MM.1S (cell line): Measurements from ENCODE around the gene GMCL2.

ENCODE experiments used
- DNase-seq: peaks from one replicate; pipeline ENCODE4 v3.0.0-alpha.2; 2015
- H2AFZ ChIP-seq: fragments of 300-600 bp; sonication (generic); 2 replicates; pipeline ENCODE4 v1.6.0; 2016; ENCODE audit warnings: antibody characterized with exemption, low read length
- H3F3A ChIP-seq: fragments of 300-600 bp; sonication (generic); 2 replicates; pipeline ENCODE4 v1.6.1; 2016; ENCODE audit warnings: mild to moderate bottlenecking, antibody characterized with exemption, low read length, moderate library complexity, mixed read lengths; ENCODE audit not compliant: insufficient read depth
- H3K27ac ChIP-seq: fragments of 300-600 bp; sonication (generic); 2 replicates; pipeline ENCODE4 v1.5.1; 2016; ENCODE audit warnings: mild to moderate bottlenecking, low read length
- H3K27me3 ChIP-seq: fragments of 300-600 bp; sonication (generic); replicated peaks from 2 replicates; pipeline ENCODE4 v1.6.0; 2016; ENCODE audit warnings: low read length; ENCODE audit not compliant: insufficient read depth
- H3K36me3 ChIP-seq: fragments of 300-600 bp; sonication (generic); replicated peaks from 2 replicates; pipeline ENCODE4 v1.6.1; 2016; ENCODE audit warnings: mild to moderate bottlenecking, low read length, mixed read lengths; ENCODE audit not compliant: insufficient read depth
- H3K4me1 ChIP-seq: fragments of 300-600 bp; sonication (generic); 2 replicates; pipeline ENCODE4 v1.6.1; 2016; ENCODE audit warnings: low read length, mixed read lengths
- H3K4me2 ChIP-seq: fragments of 300-600 bp; sonication (generic); 2 replicates; pipeline ENCODE4 v1.6.0; 2016; ENCODE audit warnings: low read depth, low read length
- H3K4me3 ChIP-seq: fragments of 300-600 bp; sonication (generic); 2 replicates; pipeline ENCODE4 v1.5.1; 2016; ENCODE audit warnings: low read length, mixed read lengths
- H3K79me2 ChIP-seq: fragments of 300-600 bp; sonication (generic); 2 replicates; pipeline ENCODE4 v1.6.1; 2016; ENCODE audit warnings: mixed run types, low read length, mixed read lengths
- H3K9ac ChIP-seq: fragments of 300-600 bp; sonication (generic); 2 replicates; pipeline ENCODE4 v1.6.1; 2016; ENCODE audit warnings: low read length, mixed read lengths
- H3K9me2 ChIP-seq: fragments of 300-600 bp; sonication (generic); replicated peaks from 2 replicates; pipeline ENCODE4 v1.6.1; 2016; ENCODE audit warnings: mild to moderate bottlenecking, low read length, mixed read lengths; ENCODE audit not compliant: insufficient read depth
- H3K9me3 ChIP-seq: fragments of 300-600 bp; sonication (generic); replicated peaks from 2 replicates; pipeline ENCODE4 v1.6.1; 2016; ENCODE audit warnings: mild to moderate bottlenecking, low read length, mixed read lengths; ENCODE audit not compliant: insufficient read depth
- H4K20me1 ChIP-seq: fragments of 300-600 bp; sonication (generic); 2 replicates; pipeline ENCODE4 v1.6.1; 2016; ENCODE audit warnings: mild to moderate bottlenecking, low read length, moderate library complexity, mixed read lengths; ENCODE audit not compliant: insufficient read depth
- CTCF ChIP-seq: fragments of 300-600 bp; sonication (generic); IDR thresholded peaks from 2 replicates; pipeline ENCODE4 v1.5.1; 2016; ENCODE audit warnings: antibody characterized with exemption, low read length, mixed read lengths
- EZH2 ChIP-seq: fragments of 300-600 bp; sonication (generic); optimal IDR thresholded peaks from 2 replicates; pipeline ENCODE3; 2017; ENCODE audit warnings: low read depth, mild to moderate bottlenecking, antibody characterized with exemption, low read length, mixed read lengths
- EZH2phosphoT487 ChIP-seq: fragments of 300-600 bp; sonication (generic); IDR thresholded peaks from 2 replicates; pipeline ENCODE4 v1.6.1; 2018; ENCODE audit warnings: antibody characterized with exemption, low read length

GMCL2 gene

DNA sequence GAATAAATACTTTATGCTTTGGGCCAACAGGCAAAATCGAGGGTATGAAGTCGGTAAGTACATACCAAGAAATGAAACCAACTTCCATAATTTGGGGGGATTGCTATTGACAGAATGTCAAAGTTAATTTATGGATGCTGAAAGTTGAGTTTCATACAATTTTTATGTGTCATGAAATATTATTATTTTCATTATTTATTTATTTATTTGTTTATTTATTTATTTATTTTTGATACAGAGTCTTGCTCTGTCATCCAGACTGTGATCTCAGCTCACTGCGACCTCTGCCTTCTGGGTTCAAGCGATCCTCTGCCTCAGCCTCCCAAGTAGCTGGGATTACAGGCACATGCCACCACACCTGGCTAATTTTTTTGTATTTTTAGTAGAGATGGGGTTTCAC is 4.5 kb upstream of the GMCL2 start:
- H3K27me3 ChIP-seq: peaks cover 15% of the 10 kb centered on the region
- H3K36me3 ChIP-seq: no peaks in the 10 kb centered on the region
- H3K9me2 ChIP-seq: no peaks in the 10 kb centered on the region
- no peak overlapping the region for H3K27ac ChIP-seq
- H4K20me1 ChIP-seq: no peaks in the 10 kb centered on the region
- H3K79me2 ChIP-seq: no peaks in the 10 kb centered on the region
- no peaks in the 10 kb centered on the region for H3F3A ChIP-seq
- no peaks in the 10 kb centered on the region for H3K4me1 ChIP-seq
- no peaks in the 10 kb centered on the region for H3K9me3 ChIP-seq
- H3K4me2 ChIP-seq: no peak overlapping the region
- TF ChIP-seq EZH2 (no peak), EZH2phosphoT487 (no peak)
- H2AFZ ChIP-seq: no peak overlapping the region
- no peak for DNase-seq
- H3K9ac ChIP-seq: no peak overlapping the region
- no peak overlapping the region for H3K4me3 ChIP-seq

DNA sequence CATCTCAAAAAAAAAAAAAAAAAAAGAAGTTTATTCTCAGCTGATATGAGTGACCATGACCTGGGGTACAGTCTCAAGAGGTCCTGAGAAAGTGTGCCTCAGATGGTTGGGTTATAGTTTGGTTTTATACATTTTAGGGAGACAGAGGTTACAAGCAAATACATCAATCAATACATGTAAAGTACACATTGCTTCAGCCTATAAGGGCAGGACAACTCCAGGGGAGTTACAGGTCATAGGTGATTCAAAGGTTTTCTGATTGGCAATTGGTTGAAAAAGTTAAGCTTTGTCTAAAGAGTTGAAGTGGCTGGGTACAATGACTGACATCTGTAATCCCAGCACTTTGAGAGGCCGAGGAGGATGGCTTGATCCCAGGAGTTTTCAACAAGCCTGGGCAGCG is 2.3 kb upstream of the GMCL2 start:
- Histone ChIP-seq H3K36me3 (no peaks in the 10 kb centered on the region), H3F3A (no peaks in the 10 kb centered on the region), H3K9me2 (no peaks in the 10 kb centered on the region), H3K27ac (no peak overlapping the region), H3K9ac (no peak overlapping the region), H4K20me1 (no peaks in the 10 kb centered on the region), H3K4me1 (no peaks in the 10 kb centered on the region), H3K4me3 (no peak overlapping the region), H3K4me2 (no peak overlapping the region), H3K27me3 (peaks cover 8% of the 10 kb centered on the region), H3K79me2 (no peaks in the 10 kb centered on the region), H3K9me3 (no peaks in the 10 kb centered on the region), H2AFZ (no peak overlapping the region)
- DNase-seq: no peak
- TF ChIP-seq CTCF (no peak), EZH2 (no peak), EZH2phosphoT487 (no peak)

GRCh38 chr5:178186427-178186826 is 744 bp downstream of the GMCL2 start:
- Histone ChIP-seq H3F3A (no peaks in the 10 kb centered on the region), H3K9me2 (no peaks in the 10 kb centered on the region), H2AFZ (no peak overlapping the region), H3K9ac (no peak overlapping the region), H3K4me3 (no peak overlapping the region), H3K4me1 (no peaks in the 10 kb centered on the region), H3K4me2 (no peak overlapping the region), H3K79me2 (no peaks in the 10 kb centered on the region), H3K36me3 (no peaks in the 10 kb centered on the region), H4K20me1 (no peaks in the 10 kb centered on the region), H3K27ac (no peak overlapping the region), H3K27me3 (no peaks in the 10 kb centered on the region), H3K9me3 (no peaks in the 10 kb centered on the region)
- DNase-seq: no peak
- no peak for TF ChIP-seq EZH2

- DNase-seq: no peak
Measured at GRCh38 chr5:178182158-178182876, 4.9 kb downstream of the GMCL2 start.

More at GRCh38 chr5:178182158-178182876, 4.9 kb downstream of the GMCL2 start:
- Histone ChIP-seq H3K4me1 (no peaks in the 10 kb centered on the region), H3K79me2 (no peaks in the 10 kb centered on the region), H3K36me3 (no peaks in the 10 kb centered on the region), H3K4me2 (no peak overlapping the region), H4K20me1 (no peaks in the 10 kb centered on the region), H3F3A (no peaks in the 10 kb centered on the region), H3K9me3 (no peaks in the 10 kb centered on the region), H3K9me2 (no peaks in the 10 kb centered on the region), H3K27ac (no peak overlapping the region), H3K9ac (no peak overlapping the region), H3K27me3 (no peaks in the 10 kb centered on the region), H3K4me3 (no peak overlapping the region), H2AFZ (no peak overlapping the region)
- TF ChIP-seq EZH2phosphoT487: no peak
- TF ChIP-seq EZH2: no peak
- no peak for TF ChIP-seq CTCF
